SK-N-MC (cell line): Measurements from ENCODE around the gene PYY.

Experiments
- EZH2 ChIP-seq: fragments of 200-600 bp; sonication (generic); IDR thresholded peaks from one replicate; pipeline ENCODE4 v1.6.1; 2017; ENCODE audit warnings: antibody characterized with exemption
- FOXP2 ChIP-seq: optimal IDR thresholded peaks from 2 replicates; pipeline ENCODE3; 2011; ENCODE audit warnings: mild to moderate bottlenecking, moderate library complexity; ENCODE audit not compliant: insufficient read depth; ENCODE audit errors: extremely low read length, control extremely low read depth
- POLR2AphosphoS5 ChIP-seq: IDR thresholded peaks from 2 replicates; pipeline ENCODE4 v1.6.1; 2012; ENCODE audit warnings: mild to moderate bottlenecking, low read depth, low read length, borderline replicate concordance

GRCh38 chr17:43938838-43939182 lies 14.9 kb downstream of the PYY start:
- no peak for TF ChIP-seq POLR2AphosphoS5
- no peak for TF ChIP-seq EZH2
- no peak for TF ChIP-seq FOXP2
